Neuron (in vitro differentiated cells): ENCODE measurements around the gene KRT74.

ENCODE experiments used
- H2AFZ ChIP-seq: one replicate; pipeline ENCODE4 v1.6.1; 2013; ENCODE audit warnings: low read depth, mild to moderate bottlenecking, inconsistent platforms, low read length, moderate library complexity
- H3K27me3 ChIP-seq: one replicate; pipeline ENCODE4 v1.6.1; 2013; ENCODE audit warnings: low read length; ENCODE audit not compliant: insufficient read depth
- H3K36me3 ChIP-seq: one replicate; pipeline ENCODE4 v1.6.1; 2013; ENCODE audit warnings: low read length; ENCODE audit not compliant: insufficient read depth
- H3K4me1 ChIP-seq: one replicate; pipeline ENCODE4 v1.6.1; 2013; ENCODE audit warnings: low read length; ENCODE audit not compliant: insufficient read depth
- H3K4me3 ChIP-seq: 2 replicates; pipeline ENCODE4 v1.5.1; 2013; ENCODE audit warnings: mild to moderate bottlenecking, low read length, moderate library complexity
- H3K9me3 ChIP-seq: one replicate; pipeline ENCODE4 v1.6.1; 2013; ENCODE audit warnings: low read length

Gene KRT74

GRCh38 chr12:52573743-52574142 is at the start of gene KRT74:
Gene KRT74, minus strand, starts transcription at chr12:52573843. Its CDS starts 66 bp downstream, at chr12:52573777.
- H3K27me3 ChIP-seq: peaks cover under 1% of the 10 kb centered on the region
- no peak within 1 kb of the TSS for H3K4me3 ChIP-seq
- no peaks in the 10 kb centered on the region for H3K4me1 ChIP-seq
- H2AFZ ChIP-seq: no peak within 1 kb of the TSS
- H3K36me3 ChIP-seq: no peaks in the 10 kb centered on the region
- no peaks in the 10 kb centered on the region for H3K9me3 ChIP-seq

GRCh38 chr12:52622349-52622748 is 48.7 kb upstream of the KRT74 start:
- peaks cover under 1% of the 10 kb centered on the region for H3K27me3 ChIP-seq
- H3K4me1 ChIP-seq: peaks cover 7% of the 10 kb centered on the region
- no peak overlapping the region for H2AFZ ChIP-seq
- no peaks in the 10 kb centered on the region for H3K9me3 ChIP-seq
- H3K4me3 ChIP-seq: no peak overlapping the region
- no peaks in the 10 kb centered on the region for H3K36me3 ChIP-seq

GRCh38 chr12:52618866-52619265 is 45.2 kb upstream of the KRT74 start:
- Histone ChIP-seq H2AFZ (no peak overlapping the region), H3K4me3 (no peak overlapping the region), H3K27me3 (peaks cover 9% of the 10 kb centered on the region), H3K36me3 (no peaks in the 10 kb centered on the region), H3K9me3 (no peaks in the 10 kb centered on the region), H3K4me1 (peaks cover 7% of the 10 kb centered on the region)

- no peak within 1 kb of the TSS for H2AFZ ChIP-seq
- no peaks in the 10 kb centered on the region for H3K9me3 ChIP-seq
- H3K27me3 ChIP-seq: peaks cover 9% of the 10 kb centered on the region
- H3K4me3 ChIP-seq: no peak within 1 kb of the TSS
- H3K36me3 ChIP-seq: no peaks in the 10 kb centered on the region
- peaks cover 7% of the 10 kb centered on the region for H3K4me1 ChIP-seq
Measured at GRCh38 chr12:52618216-52618615, 44.6 kb upstream of the KRT74 start, which contains the start of gene KRT73. Gene KRT73, minus strand, starts transcription at chr12:52618559. Its CDS starts 35 bp downstream, at chr12:52618524.

GRCh38 chr12:52617403-52617785 is 43.8 kb upstream of the KRT74 start:
- Histone ChIP-seq H2AFZ (no peak overlapping the region), H3K4me3 (no peak overlapping the region), H3K9me3 (no peaks in the 10 kb centered on the region), H3K4me1 (peaks cover 2% of the 10 kb centered on the region), H3K36me3 (no peaks in the 10 kb centered on the region), H3K27me3 (peaks cover 9% of the 10 kb centered on the region)

- H3K9me3 ChIP-seq: no peaks in the 10 kb centered on the region
- no peaks in the 10 kb centered on the region for H3K36me3 ChIP-seq
- H2AFZ ChIP-seq: no peak overlapping the region
- H3K27me3 ChIP-seq: peaks cover 9% of the 10 kb centered on the region
- no peaks in the 10 kb centered on the region for H3K4me1 ChIP-seq
- H3K4me3 ChIP-seq: no peak overlapping the region
Measured at GRCh38 chr12:52616680-52617402, 43.2 kb upstream of the KRT74 start.

GRCh38 chr12:52615912-52616311 is 42.3 kb upstream of the KRT74 start:
- H2AFZ ChIP-seq: no peak overlapping the region
- no peak overlapping the region for H3K4me3 ChIP-seq
- no peaks in the 10 kb centered on the region for H3K9me3 ChIP-seq
- no peaks in the 10 kb centered on the region for H3K4me1 ChIP-seq
- H3K27me3 ChIP-seq: peaks cover 9% of the 10 kb centered on the region
- H3K36me3 ChIP-seq: no peaks in the 10 kb centered on the region

GRCh38 chr12:52615208-52615868 is 41.7 kb upstream of the KRT74 start:
- Histone ChIP-seq H3K4me3 (no peak overlapping the region), H3K9me3 (no peaks in the 10 kb centered on the region), H3K27me3 (peaks cover 9% of the 10 kb centered on the region), H3K4me1 (no peaks in the 10 kb centered on the region), H2AFZ (no peak overlapping the region), H3K36me3 (no peaks in the 10 kb centered on the region)

- Histone ChIP-seq H3K9me3 (no peaks in the 10 kb centered on the region), H3K27me3 (peaks cover 9% of the 10 kb centered on the region), H2AFZ (no peak overlapping the region), H3K4me1 (no peaks in the 10 kb centered on the region), H3K4me3 (no peak overlapping the region), H3K36me3 (no peaks in the 10 kb centered on the region)
Measured at GRCh38 chr12:52614381-52615207, 41.0 kb upstream of the KRT74 start.

GRCh38 chr12:52613384-52614030 is 39.9 kb upstream of the KRT74 start:
- H3K27me3 ChIP-seq: peaks cover 12% of the 10 kb centered on the region

GRCh38 chr12:52612431-52613383 is 39.1 kb upstream of the KRT74 start:
- Histone ChIP-seq H3K9me3 (no peaks in the 10 kb centered on the region), H3K27me3 (peaks cover 12% of the 10 kb centered on the region), H3K4me1 (no peaks in the 10 kb centered on the region), H3K4me3 (no peak overlapping the region), H2AFZ (no peak overlapping the region), H3K36me3 (no peaks in the 10 kb centered on the region)

More at GRCh38 chr12:52613384-52614030, 39.9 kb upstream of the KRT74 start:
- Histone ChIP-seq H3K4me3 (no peak overlapping the region), H2AFZ (no peak overlapping the region), H3K36me3 (no peaks in the 10 kb centered on the region), H3K9me3 (no peaks in the 10 kb centered on the region), H3K4me1 (no peaks in the 10 kb centered on the region)

- H3K4me1 ChIP-seq: no peaks in the 10 kb centered on the region
- H3K36me3 ChIP-seq: no peaks in the 10 kb centered on the region
- H3K9me3 ChIP-seq: no peaks in the 10 kb centered on the region
- H3K27me3 ChIP-seq: peaks cover 4% of the 10 kb centered on the region
- no peak overlapping the region for H3K4me3 ChIP-seq
- H2AFZ ChIP-seq: no peak overlapping the region
Measured at GRCh38 chr12:52611080-52611468, 37.4 kb upstream of the KRT74 start.
